Mesothelial cell of epicardium (in vitro differentiated cells): ENCODE measurements around the gene QTRT2. TPM values are rescaled to one million over a fixed set of nuclear protein-coding genes. Genes with fewer than 3 reads are reported as not detected.

ENCODE experiments used
- DNase-seq, 2 experiments: peaks; one replicate each; pipeline ENCODE4 v3.0.0; 2021; ENCODE audit warnings: low spot score in 2 of 2; ENCODE audit not compliant: unreplicated experiment in 2 of 2
- H3K27ac Mint-ChIP-seq: 2 replicates; pipeline ENCODE4 v1.8.0; 2021; ENCODE audit warnings: mixed read lengths
- H3K27me3 Mint-ChIP-seq: 2 replicates; pipeline ENCODE4 v1.8.0; 2021; ENCODE audit warnings: low read depth, mixed read lengths
- H3K36me3 Mint-ChIP-seq: 2 replicates; pipeline ENCODE4 v1.8.0; 2021; ENCODE audit warnings: mixed read lengths
- H3K4me1 Mint-ChIP-seq: 2 replicates; pipeline ENCODE4 v1.8.0; 2021; ENCODE audit warnings: mixed read lengths
- H3K4me3 Mint-ChIP-seq: 2 replicates; pipeline ENCODE4 v1.8.0; 2021; ENCODE audit warnings: mild to moderate bottlenecking, moderate library complexity, mixed read lengths
- H3K9me3 Mint-ChIP-seq: 2 replicates; pipeline ENCODE4 v1.8.0; 2021; ENCODE audit warnings: mixed read lengths
- total RNA-seq: library from RNA; stranded (reverse); gene quantifications from 3 replicates; pipeline ENCODE4 v1.2.1, GENCODE V29; 2021
- TF ChIP-seq, protein P1 (sequence below): fragments of 200-600 bp; sonication (generic); IDR thresholded peaks from one replicate; pipeline ENCODE4 v1.5.0; 2021; ENCODE audit warnings: antibody characterized with exemption; ENCODE audit not compliant: unreplicated experiment

Gene QTRT2
- total RNA-seq, 1 donor from 2014 or later = 35.2 TPM

DNA sequence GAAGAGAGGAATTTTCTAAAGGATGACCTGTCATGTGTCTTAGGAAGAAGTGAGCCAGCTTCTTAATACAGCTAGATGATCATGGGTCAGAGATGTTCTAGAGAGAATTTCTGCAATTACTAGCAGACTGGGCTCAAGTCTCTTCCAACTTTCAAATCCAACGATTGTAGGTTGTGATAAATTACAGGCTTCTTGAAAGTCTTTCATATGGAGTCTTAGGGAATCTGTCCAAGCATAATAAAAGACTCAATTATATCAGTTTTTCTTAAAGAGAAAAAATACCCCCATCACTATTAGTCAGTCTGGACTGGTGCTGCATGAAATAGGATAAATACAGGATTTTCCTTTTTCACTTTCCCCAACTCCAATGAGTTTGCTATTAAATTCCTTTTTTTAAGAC, 63.2 kb downstream of the QTRT2 start:
- Mint-ChIP-seq H3K4me3 (no peak overlapping the region), H3K27me3 (no peaks in the 10 kb centered on the region), H3K9me3 (no peaks in the 10 kb centered on the region), H3K4me1 (peaks cover 18% of the 10 kb centered on the region), H3K36me3 (no peaks in the 10 kb centered on the region), H3K27ac (peak overlapping the region; percentile 68)
- TF ChIP-seq, protein P1, sequence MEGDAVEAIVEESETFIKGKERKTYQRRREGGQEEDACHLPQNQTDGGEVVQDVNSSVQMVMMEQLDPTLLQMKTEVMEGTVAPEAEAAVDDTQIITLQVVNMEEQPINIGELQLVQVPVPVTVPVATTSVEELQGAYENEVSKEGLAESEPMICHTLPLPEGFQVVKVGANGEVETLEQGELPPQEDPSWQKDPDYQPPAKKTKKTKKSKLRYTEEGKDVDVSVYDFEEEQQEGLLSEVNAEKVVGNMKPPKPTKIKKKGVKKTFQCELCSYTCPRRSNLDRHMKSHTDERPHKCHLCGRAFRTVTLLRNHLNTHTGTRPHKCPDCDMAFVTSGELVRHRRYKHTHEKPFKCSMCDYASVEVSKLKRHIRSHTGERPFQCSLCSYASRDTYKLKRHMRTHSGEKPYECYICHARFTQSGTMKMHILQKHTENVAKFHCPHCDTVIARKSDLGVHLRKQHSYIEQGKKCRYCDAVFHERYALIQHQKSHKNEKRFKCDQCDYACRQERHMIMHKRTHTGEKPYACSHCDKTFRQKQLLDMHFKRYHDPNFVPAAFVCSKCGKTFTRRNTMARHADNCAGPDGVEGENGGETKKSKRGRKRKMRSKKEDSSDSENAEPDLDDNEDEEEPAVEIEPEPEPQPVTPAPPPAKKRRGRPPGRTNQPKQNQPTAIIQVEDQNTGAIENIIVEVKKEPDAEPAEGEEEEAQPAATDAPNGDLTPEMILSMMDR = no peak
- DNase-seq = no peak

DNA sequence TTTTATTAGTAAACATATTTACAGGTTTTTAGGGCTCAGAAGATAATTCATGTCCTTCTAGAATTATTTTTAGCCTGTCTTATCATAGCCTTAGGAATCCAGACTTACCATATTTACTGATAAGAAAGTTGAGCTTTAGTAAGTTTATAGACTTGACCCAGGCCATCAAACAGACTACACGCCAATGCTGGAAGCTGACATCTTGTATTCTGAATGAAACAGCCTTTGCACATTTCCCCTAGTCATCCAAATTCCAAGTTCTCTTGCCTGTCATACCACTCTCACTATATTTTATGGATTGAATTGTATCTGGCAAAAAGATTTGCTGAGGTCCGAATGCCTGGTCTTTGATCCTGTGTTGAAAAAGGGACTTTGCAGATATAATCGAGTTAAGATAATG, 63.7 kb downstream of the QTRT2 start:
- H3K9me3 Mint-ChIP-seq = no peaks in the 10 kb centered on the region
- no peaks in the 10 kb centered on the region for H3K27me3 Mint-ChIP-seq
- TF ChIP-seq, protein P1 = no peak
- H3K27ac Mint-ChIP-seq = peak overlapping the region; percentile 68
- peaks cover 18% of the 10 kb centered on the region for H3K4me1 Mint-ChIP-seq
- no peak for DNase-seq
- H3K4me3 Mint-ChIP-seq = no peak overlapping the region
- H3K36me3 Mint-ChIP-seq = no peaks in the 10 kb centered on the region

DNA sequence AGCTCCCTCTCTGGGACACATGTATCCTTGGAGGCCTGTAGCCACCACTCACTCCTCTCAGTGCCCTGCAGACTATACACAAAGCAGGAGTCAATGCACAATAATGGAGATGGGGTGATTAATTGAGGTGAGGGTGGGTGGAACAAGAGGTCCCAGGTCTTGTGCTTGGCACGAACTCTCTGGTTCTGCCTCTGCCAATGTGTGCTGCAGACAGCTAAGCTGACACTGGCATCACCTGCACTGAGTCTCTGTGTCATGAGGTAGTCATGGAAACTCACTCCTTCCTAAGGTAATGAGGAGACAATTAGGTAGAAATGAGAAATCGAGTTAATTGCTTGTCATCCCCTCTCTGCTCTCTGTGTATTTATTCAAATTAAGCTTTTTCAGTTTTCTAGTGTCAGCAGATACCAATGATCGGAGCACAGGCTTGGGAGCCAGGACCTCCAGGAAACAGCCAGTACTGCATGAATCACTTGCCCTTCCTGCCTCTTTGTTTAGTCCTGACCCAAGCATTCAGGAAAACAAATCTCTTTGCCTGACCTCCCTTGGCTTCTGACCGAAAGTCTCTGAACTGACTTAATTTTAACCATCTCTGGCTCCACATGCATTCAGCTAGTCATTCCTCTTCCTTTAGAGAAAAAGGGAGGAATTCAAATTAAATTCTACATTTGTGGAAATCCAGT, 65.6 kb downstream of the QTRT2 start:
- DNase-seq = no peak
- peaks cover 18% of the 10 kb centered on the region for H3K4me1 Mint-ChIP-seq

DNA sequence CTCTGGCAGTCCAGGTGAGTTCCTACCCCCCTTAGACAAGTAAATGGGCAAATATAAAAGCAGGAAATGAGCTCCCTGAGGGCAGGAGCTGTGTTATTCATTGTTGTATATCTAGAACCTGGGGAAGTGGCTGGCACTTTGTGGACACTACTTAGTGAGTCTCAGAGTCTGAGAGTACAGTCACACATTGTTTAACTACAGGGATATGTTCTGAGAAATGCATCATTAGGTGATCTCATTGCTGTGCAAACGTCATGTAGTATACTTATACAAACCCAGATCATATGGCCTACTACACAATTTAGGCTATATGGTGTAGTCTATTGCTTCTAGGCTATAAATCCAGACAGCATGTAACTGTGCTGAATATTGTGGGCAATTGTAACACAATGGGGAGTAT, 69.9 kb downstream of the QTRT2 start:
- TF ChIP-seq, protein P1 = no peak
- no peak for DNase-seq
- Mint-ChIP-seq H3K4me1 (peaks cover 3% of the 10 kb centered on the region), H3K9me3 (no peaks in the 10 kb centered on the region), H3K27me3 (no peaks in the 10 kb centered on the region), H3K36me3 (no peaks in the 10 kb centered on the region), H3K4me3 (no peak overlapping the region), H3K27ac (no peak overlapping the region)

More for the DNA sequence above, 65.6 kb downstream of the QTRT2 start:
- Mint-ChIP-seq H3K27me3 (no peaks in the 10 kb centered on the region), H3K27ac (no peak overlapping the region), H3K4me3 (no peak overlapping the region), H3K9me3 (no peaks in the 10 kb centered on the region), H3K36me3 (no peaks in the 10 kb centered on the region)
- TF ChIP-seq, protein P1 = no peak

DNA sequence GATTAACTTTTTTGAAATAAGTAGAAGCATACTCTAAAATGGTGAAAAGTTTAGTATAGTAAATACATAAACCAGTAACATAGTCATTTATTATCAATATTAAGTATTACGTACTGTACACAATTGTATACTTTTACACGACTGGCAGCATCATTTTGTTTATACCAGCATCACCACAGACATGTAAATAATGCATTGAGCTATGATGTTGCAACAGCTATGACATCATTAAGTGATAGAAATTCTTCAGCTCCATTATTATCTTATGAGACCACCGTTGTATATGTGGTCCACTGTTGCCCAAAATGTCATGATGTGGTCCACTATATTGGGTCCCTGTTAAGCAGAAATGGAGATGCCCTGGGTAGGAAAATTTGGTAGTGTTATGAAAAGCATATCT, 71.0 kb downstream of the QTRT2 start:
- H3K4me1 Mint-ChIP-seq = no peaks in the 10 kb centered on the region
- no peak overlapping the region for H3K27ac Mint-ChIP-seq
- H3K27me3 Mint-ChIP-seq = peaks cover 3% of the 10 kb centered on the region

More for the DNA sequence above, 71.0 kb downstream of the QTRT2 start:
- H3K4me3 Mint-ChIP-seq = no peak overlapping the region
- no peak for DNase-seq
- TF ChIP-seq, protein P1 = no peak
- H3K9me3 Mint-ChIP-seq = no peaks in the 10 kb centered on the region
- no peaks in the 10 kb centered on the region for H3K36me3 Mint-ChIP-seq
